Panc1 (cell line): ENCODE results near the gene TSPAN14.

Experiments used
- CTCF ChIP-seq: fragments of 450-650 bp; IDR thresholded peaks from 2 replicates; pipeline ENCODE4 v1.5.1; 2017; ENCODE audit warnings: mild to moderate bottlenecking
- POLR2AphosphoS5 ChIP-seq: IDR thresholded peaks from 2 replicates; pipeline ENCODE4 v1.6.1; 2012; ENCODE audit warnings: mild to moderate bottlenecking, low read depth, low read length, moderate library complexity

GRCh38 chr10:80429521-80429973, 24.6 kb upstream of the TSPAN14 start:
- TF ChIP-seq CTCF (no peak), POLR2AphosphoS5 (no peak)
